Loucy (cell line): Measurements from ENCODE around the gene TUBB3.

Source experiments
- EZH2phosphoT487 ChIP-seq: fragments of 200-600 bp; IDR thresholded peaks from 2 replicates; pipeline ENCODE4 v1.6.1; 2018; ENCODE audit warnings: antibody characterized with exemption, mild to moderate bottlenecking, moderate library complexity, borderline replicate concordance
- TF ChIP-seq, protein P1 (sequence below): fragments of 200-600 bp; sonication (generic); conservative IDR thresholded peaks from 2 replicates; pipeline ENCODE4 v1.5.1; 2014; ENCODE audit warnings: mild to moderate bottlenecking, antibody characterized with exemption, low read length

DNA sequence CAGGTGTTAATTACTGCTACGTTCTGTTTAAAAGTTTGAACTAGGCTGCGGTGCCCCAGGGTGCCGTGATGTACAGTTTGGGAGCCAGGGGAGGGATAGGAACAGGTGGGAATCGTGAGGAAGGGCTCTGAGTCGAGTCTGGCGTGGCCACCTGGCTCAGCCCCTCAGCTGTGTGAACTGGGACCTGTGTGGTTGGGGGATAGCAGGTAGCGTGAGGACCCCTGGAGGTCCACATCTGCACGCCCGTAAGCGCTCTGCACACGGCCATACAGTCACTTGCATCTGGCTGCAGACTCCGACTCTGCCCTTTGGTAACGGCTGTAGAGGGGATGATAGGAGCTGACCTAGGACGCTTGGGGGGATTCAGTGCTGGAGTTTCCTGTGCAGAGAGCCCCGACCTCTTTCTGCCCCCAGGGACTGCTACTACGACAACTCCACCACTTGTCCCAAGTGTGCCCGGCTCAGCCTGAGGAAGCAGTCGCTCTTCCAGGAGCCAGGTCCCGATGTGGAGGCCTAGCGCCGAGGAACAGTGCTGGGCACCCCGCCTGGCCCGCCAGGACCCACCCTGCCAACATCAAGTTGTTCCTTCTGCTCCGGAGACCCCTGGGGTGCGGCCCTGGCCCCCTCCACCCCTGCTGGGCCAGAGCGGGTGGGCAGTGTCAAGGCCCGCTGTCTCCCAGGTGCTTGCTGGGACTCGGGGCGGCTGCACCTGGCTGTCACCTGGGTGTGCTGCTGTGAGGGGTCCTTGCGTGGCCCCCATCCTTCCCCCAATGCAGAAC, 42.5 kb downstream of the TUBB3 start:
- TF ChIP-seq, protein P1, sequence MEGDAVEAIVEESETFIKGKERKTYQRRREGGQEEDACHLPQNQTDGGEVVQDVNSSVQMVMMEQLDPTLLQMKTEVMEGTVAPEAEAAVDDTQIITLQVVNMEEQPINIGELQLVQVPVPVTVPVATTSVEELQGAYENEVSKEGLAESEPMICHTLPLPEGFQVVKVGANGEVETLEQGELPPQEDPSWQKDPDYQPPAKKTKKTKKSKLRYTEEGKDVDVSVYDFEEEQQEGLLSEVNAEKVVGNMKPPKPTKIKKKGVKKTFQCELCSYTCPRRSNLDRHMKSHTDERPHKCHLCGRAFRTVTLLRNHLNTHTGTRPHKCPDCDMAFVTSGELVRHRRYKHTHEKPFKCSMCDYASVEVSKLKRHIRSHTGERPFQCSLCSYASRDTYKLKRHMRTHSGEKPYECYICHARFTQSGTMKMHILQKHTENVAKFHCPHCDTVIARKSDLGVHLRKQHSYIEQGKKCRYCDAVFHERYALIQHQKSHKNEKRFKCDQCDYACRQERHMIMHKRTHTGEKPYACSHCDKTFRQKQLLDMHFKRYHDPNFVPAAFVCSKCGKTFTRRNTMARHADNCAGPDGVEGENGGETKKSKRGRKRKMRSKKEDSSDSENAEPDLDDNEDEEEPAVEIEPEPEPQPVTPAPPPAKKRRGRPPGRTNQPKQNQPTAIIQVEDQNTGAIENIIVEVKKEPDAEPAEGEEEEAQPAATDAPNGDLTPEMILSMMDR, result no peak
- TF ChIP-seq EZH2phosphoT487, result no peak
